NCI-H82 treated with DMSO at 0.1 percent for 48 hours (cell line): Measurements from ENCODE around the gene PTGR3.
"Not testable (repeated sequence)": the region's sequence is repeated elsewhere in the genome, so short reads cannot be mapped to it uniquely, and the experiment has no call there.

Source experiments
- DNase-seq: peaks from one replicate; lab custom pipeline; 2025; ENCODE audit not compliant: unreplicated experiment; lab: John Stamatoyannopoulos, UW

The PTGR3 gene

DNA sequence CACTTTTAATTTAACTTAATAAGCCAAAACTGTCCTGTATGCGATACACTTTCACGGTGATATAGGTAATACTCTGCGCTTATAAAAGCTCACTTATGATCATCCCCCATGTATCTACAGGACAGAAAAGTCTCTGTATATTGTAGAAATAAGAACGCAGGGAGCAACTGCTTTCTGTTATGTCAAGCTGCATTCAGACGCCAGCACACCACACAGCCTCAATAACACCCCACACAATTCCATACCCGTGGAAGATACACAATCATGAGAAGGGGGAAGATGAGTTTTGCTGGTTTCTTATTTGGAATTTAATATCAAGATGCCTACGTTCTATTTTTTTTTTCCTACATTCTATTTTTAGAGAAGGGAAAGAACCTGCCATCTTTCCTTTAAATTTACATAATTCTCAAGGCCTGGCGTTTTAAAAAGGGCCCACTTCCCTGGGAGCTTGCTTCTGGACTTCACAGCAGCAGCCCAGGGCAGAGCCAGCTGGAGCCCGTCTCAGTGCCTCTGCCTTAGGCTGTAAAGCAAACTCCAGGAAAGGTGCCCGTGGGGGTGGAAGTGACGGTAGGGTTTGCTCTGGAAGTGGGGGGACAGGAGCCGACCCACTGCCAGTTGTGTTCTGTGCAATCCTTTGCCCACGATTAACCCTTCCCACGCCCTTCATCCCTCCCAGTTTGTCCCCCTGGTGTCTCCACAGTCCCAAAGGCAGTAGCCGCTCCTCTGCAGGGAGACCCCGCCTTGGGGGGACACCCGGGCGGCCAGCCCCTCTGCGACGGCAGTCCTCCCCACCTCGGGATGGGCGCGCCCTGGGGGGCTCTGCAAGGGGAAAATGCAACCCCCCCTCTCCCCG is 5.3 kb downstream of the PTGR3 start:
- DNase-seq, result no peak

GRCh38 chr18:75202696-75203365 is 6.1 kb downstream of the PTGR3 start:
- no peak for DNase-seq

DNA sequence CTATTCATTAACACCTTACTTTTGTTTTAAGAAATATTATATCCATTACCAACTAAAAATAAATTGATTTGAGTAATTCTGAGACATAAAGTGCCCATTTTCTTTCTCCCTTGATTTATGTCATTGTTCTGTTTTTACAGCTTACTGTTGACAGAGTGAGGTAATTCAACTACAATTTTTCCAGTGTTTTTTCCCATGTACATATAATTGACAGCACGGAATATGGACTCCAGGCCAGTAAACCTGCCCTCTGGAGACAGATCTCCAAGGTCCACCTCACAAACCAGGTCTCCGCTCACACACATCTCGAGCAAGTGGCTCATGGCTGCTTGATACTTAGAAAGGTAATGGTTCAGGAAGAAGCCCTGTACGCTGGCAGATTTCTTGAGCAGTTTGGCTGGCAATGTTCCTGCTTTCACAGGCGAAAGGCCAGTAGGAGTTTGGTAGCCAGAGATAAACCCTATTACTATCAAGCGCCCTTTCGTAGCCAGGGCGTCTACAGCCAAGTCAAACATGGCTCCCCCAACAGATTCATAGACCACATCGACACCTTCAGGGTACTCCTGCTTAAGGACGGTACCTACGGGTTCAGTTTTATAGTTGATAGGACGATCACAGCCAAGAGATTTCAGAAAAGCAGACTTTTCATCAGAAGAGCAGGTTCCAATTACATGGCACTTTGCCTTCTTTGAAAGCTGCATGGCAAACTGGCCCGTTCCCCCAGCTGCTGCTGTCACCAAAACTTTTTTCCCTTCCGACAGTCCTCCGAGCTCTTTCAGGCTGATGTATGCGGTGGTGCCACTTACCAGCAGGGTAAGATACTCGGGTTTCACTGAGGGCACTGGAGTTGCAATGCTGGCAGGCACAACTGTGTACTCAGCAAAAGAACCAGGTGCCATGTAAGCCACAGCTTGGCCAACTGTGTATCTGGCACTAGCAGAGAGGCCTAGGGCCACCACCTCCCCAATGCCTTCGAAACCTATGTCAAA is 7.4 kb downstream of the PTGR3 start:
- DNase-seq, result no peak

GRCh38 chr18:75200605-75201280 is 8.2 kb downstream of the PTGR3 start:
- no peak for DNase-seq

DNA sequence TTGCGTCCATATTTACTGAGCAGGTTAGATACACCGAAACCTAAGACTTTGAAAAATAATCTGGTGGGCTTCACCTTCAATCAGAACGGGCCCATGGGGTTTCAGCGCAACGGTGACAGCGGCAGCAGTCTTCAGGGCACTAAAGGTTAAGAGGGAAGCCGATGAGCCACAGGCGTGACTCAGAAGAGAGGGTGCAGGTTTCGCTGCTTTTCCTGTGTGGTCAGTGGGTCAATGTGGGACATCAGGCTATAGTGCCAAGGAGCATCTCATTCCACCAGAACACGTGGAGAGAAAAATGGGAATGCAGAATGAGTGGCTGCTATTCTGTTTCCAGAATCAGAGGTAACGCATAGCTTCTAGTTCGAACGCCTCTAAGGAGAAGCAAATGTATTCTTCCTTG is 8.9 kb downstream of the PTGR3 start:
- no peak for DNase-seq

GRCh38 chr18:75199327-75199726 is 9.6 kb downstream of the PTGR3 start:
- DNase-seq, result no peak

- DNase-seq, result no peak
These were observed 10.9 kb downstream of the PTGR3 start for GRCh38 chr18:75198036-75198435.

- DNase-seq, result no peak
These were observed 16.0 kb downstream of the PTGR3 start for GRCh38 chr18:75192899-75193298.

GRCh38 chr18:75189696-75190095 is 19.2 kb downstream of the PTGR3 start:
- DNase-seq, result no peak

DNA sequence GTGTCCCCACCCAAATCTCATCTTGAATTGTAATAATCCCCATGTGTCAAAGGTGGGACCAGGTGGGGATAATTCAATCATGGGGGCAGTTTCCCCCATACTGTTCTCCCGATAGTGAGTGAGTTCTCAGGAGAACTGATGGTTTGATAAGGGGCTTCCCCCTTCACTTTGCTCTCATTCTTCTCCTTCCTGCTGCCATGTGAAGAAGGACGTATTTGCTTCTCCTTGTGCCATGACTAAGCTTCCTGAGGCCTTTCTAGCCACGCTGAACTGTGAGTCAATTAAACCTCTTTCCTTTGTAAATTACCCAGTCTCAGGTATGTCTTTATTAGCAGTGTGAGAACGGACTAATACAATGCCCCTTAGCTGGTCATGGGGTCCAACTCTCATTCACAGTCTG is 21.2 kb downstream of the PTGR3 start:
- DNase-seq, result not testable (repeated sequence)

DNA sequence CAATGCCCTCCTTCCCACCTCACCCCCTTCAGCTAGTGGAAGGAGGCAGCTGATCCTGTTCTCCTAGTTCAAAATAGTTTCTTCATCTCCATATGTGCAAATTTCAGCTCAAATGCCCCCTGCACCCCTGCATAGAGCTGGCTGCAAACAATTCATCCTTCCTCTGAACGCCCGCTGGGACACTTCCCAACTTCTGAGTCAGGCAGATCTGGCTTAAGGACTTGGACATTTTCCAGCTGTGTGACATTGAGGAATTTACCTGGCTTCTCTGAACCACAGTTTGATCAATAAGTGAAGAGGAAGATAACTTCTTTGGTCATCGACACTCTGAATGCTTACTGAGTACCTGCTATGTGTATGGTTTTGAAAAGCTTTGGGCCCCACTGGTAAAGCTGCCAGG is 23.5 kb downstream of the PTGR3 start:
- no peak for DNase-seq

DNA sequence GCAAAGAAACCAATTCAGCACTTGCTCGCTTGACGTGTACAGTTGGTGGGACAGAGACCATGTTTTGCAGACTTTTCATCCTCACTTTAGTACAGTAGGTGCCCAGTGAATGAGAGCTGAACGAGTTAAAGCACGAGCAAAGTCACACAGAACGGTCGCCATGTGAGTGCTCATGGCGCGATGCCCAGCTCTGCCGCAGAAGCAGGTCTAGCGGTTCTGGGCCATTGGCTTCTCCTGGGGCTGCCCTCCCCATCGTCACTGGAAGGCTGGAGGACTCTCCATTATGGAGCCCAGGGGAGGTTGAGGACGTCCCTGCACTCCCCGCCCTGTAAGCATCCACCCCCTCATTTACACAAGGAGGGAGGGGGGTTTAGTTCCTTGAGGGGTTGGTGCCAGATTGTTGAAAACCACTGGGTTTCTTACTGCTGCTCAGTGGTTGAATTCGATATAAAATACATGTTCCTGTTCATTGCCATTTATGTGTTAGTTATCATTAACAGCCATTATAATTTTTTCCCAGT is 24.9 kb downstream of the PTGR3 start:
- no peak for DNase-seq

- DNase-seq, result no peak
These were observed 25.4 kb downstream of the PTGR3 start for GRCh38 chr18:75183524-75183923.

GRCh38 chr18:75179819-75180600 is 28.9 kb downstream of the PTGR3 start:
- DNase-seq, result no peak

DNA sequence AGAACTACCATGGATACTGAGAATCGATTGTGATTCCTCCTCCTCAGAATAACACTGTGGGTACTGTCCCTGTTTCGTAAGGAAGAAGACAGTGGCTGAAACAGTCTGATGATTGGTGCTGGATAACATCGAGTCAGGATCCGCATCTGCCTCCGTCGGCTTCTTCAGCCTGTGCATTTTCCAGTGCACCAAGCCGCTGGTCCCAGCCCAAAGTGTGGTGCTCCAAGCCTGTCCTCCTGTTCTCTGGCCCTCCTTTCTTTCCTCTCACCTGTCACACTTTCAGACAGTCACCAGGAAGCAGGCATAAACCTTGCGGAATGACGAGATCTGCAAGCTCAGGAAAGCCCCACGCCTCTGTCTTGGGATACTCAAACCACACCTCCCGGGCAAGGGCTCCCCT is 30.6 kb downstream of the PTGR3 start:
- DNase-seq, result no peak

- DNase-seq, result no peak
These were observed 32.1 kb downstream of the PTGR3 start for GRCh38 chr18:75176849-75177248.

GRCh38 chr18:75173738-75174137 is 35.2 kb downstream of the PTGR3 start:
- no peak for DNase-seq

DNA sequence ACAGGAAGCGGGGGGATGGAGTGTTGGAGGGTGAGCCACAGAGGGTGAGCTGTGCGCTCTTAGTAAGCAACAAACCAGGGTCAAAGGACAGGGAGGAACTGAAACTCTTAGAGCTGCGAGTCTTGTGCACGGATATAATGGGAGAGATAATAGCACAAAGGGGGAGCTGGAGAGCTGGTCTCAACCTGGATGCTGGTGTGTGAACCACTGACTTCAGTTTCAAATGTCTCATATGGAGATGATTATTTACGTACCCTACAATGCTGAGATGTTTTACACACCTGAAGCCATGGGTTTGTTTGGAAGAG is 35.9 kb downstream of the PTGR3 start:
- no peak for DNase-seq

GRCh38 chr18:75172299-75173124 is 36.4 kb downstream of the PTGR3 start:
- no peak for DNase-seq
